ENCODE results near the gene LCN2.

LCN2 gene

GRCh38 chr9:128124451-128124850 is 24.8 kb upstream of the LCN2 start:
- DNase-seq (ENCODE audit: extremely low read depth, low read depth) = no peak
- TF ChIP-seq, protein P1, sequence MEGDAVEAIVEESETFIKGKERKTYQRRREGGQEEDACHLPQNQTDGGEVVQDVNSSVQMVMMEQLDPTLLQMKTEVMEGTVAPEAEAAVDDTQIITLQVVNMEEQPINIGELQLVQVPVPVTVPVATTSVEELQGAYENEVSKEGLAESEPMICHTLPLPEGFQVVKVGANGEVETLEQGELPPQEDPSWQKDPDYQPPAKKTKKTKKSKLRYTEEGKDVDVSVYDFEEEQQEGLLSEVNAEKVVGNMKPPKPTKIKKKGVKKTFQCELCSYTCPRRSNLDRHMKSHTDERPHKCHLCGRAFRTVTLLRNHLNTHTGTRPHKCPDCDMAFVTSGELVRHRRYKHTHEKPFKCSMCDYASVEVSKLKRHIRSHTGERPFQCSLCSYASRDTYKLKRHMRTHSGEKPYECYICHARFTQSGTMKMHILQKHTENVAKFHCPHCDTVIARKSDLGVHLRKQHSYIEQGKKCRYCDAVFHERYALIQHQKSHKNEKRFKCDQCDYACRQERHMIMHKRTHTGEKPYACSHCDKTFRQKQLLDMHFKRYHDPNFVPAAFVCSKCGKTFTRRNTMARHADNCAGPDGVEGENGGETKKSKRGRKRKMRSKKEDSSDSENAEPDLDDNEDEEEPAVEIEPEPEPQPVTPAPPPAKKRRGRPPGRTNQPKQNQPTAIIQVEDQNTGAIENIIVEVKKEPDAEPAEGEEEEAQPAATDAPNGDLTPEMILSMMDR (IDR thresholded peaks at IDR 0.05; ENCODE audit: low read depth, low read length, missing control alignments) = no peak
- H3K4me3 ChIP-seq (replicated peaks; ENCODE audit: low read depth, low read length) = no peak overlapping the region

GRCh38 chr9:128124873-128125579 is 24.2 kb upstream of the LCN2 start:
- 0 out of 2 replicates have a peak overlapping the region, but pooled peaks have one; percentile 88 for H3K4me3 ChIP-seq (replicated peaks; ENCODE audit: low read depth, low read length)
- TF ChIP-seq, protein P1 (IDR thresholded peaks at IDR 0.05; ENCODE audit: low read depth, low read length, missing control alignments) = peak; percentile 91
- DNase-seq (ENCODE audit: extremely low read depth, low read depth) = peak; percentile 31

DNA sequence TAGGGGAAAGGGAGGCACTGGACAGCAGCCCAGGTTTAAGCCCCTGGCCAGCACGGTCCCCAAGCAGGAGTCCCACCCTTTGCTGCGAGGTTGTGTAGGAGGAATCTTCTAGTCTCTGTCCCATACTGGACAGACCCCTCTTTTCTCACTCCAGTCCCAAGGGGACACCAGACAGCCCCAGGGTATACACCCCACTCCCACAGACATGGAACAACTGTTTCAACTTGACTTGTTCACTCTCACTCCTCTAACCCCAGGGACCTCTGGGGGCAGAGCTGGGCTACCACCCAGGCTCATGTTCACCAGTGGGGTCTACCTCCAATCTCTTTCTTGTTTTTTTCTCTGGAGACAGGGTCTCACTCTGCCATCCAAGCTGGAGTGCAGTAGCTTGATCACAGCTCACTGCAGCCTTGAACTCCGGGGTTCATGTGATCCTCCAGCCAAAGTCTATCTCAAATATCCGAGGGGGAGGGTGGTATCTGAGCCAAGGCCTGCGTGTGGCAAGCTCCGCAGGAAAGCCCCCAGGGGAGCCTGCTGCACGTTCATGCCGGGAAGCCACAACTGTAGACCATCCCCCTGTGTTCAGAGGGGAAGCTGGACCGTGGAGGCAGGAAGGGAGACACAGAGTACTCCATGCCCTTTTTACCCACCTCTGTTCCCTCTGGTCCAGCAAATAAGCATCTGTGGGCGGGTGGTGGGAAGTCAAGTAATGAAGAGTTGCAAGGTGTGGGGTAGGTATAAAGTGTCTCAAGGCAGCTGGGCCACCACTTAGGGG is 23.5 kb upstream of the LCN2 start:
- peak overlapping the region; percentile 88 for H3K4me3 ChIP-seq (replicated peaks; ENCODE audit: low read depth, low read length)
- TF ChIP-seq, protein P1 (IDR thresholded peaks at IDR 0.05; ENCODE audit: low read depth, low read length, missing control alignments) = no peak
- DNase-seq (ENCODE audit: extremely low read depth, low read depth) = no peak

- DNase-seq (ENCODE audit: extremely low read depth, low read depth) = peak; percentile 41
- TF ChIP-seq, protein P1 (IDR thresholded peaks at IDR 0.05; ENCODE audit: low read depth, low read length, missing control alignments) = no peak
- peak within 1 kb of the TSS; percentile 88 for H3K4me3 ChIP-seq (replicated peaks; ENCODE audit: low read depth, low read length)
Observed at GRCh38 chr9:128127568-128127989, 21.7 kb upstream of the LCN2 start, which contains the start of gene PTGES2. Gene PTGES2, minus strand, starts transcription at chr9:128127729. Its CDS starts 12 bp downstream, at chr9:128127717.

- peak; percentile 80 for DNase-seq (ENCODE audit: extremely low read depth, low read depth)
- H3K4me3 ChIP-seq (replicated peaks; ENCODE audit: low read depth, low read length) = peak overlapping the region; percentile 88
- TF ChIP-seq, protein P1 (IDR thresholded peaks at IDR 0.05; ENCODE audit: low read depth, low read length, missing control alignments) = no peak
Observed at GRCh38 chr9:128127990-128128835, 21.0 kb upstream of the LCN2 start.

DNA sequence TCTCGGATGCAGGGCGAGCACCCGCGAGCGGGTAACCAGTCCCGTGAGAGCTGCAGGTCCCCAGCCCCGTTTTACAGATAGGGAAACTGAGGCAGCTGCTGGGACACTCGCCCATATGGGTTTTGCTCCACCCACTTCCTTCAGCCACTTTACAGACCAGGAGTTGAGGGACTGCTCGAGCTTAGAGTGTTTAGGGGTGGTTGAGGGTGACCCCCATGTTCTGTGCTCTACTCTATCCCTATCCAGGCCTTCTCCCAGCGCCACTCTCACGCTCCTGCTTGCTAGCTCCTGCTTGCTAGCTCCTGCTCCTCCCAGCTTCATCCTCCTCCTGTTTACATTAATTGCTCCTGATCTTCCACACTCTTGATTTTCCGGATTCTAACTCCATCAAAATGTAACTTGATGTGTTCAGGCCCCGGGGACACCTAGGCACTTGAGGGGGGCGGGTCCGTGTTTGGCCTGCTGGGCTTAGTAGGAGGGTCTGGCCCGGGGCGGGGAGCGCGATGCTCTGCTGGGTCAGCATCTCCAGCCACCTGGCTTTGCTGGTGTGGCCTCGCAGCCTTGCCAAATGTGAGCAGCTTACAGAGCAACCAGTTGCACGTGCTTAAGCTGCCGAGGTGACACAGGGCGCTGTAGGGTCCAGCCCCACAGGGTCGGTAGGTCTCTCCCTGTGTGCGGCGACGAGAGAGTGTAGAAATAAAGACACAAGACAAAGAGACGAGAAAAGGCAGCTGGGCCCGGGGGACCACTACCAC is 20.2 kb upstream of the LCN2 start:
- DNase-seq (ENCODE audit: extremely low read depth, low read depth) = no peak
- peak overlapping the region; percentile 88 for H3K4me3 ChIP-seq (replicated peaks; ENCODE audit: low read depth, low read length)
- TF ChIP-seq, protein P1 (IDR thresholded peaks at IDR 0.05; ENCODE audit: low read depth, low read length, missing control alignments) = no peak
